ENCODE data around the gene KRTAP4-11.
A peak's percentile ranks its signal among the peaks of the same experiment; 100 is the strongest.
"Not testable (repeated sequence)": the region's sequence is repeated elsewhere in the genome, so short reads cannot be mapped to it uniquely, and the experiment has no call there.

KRTAP4-11 gene

DNA sequence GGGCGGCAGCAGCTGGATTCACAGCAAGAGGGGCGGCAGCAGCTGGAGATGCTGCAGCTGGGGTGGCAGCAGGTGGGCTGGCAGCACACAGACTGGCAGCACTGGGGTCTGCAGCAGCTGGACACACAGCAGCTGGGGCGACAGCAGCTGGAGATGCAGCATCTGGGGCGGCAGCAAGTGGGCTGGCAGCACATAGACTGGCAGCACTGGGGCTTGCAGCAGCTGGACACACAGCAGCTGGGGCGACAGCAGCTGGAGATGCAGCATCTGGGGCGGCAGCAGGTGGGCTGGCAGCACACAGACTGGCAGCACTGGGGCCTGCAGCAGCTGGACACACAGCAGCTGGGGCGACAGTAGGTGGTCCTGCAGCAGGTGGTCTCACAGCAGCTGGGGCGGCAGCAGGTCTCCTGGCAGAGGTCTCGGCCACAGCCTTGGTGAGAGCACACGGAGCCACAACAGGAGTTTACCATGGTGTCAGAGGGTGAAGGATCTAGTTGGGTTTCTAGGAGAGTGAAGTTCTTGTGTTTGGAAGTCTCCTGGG, at the start of gene KRTAP4-11:
TSS of gene KRTAP4-11 (minus strand) at position 528 of the 541 bp plus-strand sequence. CDS start at position 470, 58 bp downstream.
- DNase-seq: not testable (repeated sequence)

DNA sequence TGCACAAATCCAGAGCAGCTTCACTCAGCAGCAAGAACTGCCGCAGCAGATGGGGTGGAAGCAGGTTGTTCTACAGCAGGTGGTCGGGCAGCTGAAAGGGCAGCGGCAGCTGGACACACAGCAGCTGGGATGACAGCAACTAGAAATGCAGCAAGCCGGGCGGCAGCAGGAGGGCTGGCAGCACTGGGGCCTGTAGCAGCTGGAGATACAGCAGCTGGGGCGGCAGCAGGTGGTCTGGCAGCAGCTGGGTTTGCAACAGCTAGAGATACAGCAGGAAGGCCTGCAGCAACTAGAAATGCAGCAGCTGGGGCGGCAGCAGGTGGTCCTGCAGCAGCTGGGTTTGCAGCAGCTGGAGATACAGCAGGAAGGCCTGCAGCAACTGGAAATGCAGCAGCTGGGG, 49.4 kb upstream of the KRTAP4-11 start:
- DNase-seq: no peak

DNA sequence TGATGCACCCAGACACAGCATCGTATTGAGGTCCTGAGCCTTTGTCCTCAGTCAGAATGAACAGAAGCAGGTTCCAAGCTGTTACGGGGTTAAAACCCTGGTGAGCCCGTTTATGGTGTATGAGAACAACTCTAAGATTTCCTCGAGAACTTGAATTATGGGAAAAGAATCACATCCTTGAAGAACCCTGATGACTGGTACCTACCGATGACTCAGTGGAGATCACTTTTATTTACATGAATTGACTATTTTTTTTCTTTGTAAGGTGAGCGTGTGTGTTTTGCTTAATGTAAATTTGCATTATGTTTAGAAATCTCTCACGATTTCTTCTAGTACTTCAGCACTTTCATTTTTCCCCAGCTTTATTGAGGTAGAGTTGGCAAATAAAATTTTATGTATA, 45.7 kb upstream of the KRTAP4-11 start:
- no peak for DNase-seq

DNA sequence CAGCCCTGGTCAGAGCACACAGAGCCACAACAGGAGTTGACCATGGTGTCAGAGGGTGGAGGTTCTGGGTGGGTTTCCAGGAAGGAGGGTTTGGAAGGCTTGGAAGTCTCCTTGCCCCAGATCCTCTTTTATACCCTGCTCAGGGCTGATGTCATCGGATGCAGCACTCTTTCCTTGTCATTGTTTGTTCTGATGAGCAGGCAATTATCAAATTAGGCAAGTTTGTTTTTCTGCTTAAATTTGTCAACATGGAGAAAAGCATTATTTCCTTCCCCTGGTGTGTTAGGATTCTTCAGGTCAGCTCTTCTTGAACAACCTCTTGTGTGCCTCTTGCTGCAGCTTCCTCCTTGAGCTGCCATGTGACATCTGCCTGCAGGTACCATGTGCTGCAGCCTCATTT, 42.5 kb upstream of the KRTAP4-11 start, which contains the start of gene KRTAP4-4:
TSS of gene KRTAP4-4 (minus strand) at position 101 of the 400 bp plus-strand sequence. CDS start at position 44, 57 bp downstream.
- DNase-seq: no peak

DNA sequence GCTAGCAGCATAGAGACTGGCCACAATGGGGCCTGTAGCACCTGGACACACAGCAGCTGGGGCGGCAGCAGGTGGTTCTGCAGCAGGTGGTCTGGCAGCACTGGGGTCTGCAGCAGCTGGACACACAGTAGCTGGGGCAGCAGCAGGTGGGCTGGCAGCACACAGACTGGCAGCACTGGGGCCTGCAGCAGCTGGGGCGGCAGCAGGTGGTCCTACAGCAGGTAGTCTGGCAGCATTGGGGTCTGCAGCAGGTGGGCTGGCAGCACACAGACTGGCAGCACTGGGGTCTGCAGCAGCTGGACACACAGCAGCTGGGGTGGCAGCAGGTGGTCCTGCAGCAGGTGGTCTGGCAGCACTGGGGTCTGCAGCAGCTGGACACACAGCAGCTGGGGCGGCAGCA, 42.0 kb upstream of the KRTAP4-11 start:
- DNase-seq: not testable (repeated sequence)

DNA sequence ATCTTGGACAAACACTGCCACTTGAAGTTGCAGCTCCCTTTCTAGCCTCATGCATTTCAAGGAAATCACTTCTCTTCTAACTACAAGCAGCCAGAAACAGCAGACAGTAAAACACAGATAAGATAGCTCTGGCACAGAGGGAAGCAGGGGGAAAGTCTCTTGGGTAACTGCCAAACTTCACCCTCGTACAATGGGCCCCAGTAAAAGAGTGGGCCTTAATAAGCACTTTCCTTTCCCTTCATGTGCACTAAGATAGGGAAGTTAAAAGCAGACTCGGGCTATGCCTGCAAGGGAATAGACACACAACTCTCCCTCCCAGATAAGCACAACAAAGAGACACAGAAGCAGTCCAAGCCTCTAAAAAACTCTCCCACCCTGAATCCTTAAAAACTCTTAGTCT, 35.7 kb upstream of the KRTAP4-11 start:
- DNase-seq: no peak

DNA sequence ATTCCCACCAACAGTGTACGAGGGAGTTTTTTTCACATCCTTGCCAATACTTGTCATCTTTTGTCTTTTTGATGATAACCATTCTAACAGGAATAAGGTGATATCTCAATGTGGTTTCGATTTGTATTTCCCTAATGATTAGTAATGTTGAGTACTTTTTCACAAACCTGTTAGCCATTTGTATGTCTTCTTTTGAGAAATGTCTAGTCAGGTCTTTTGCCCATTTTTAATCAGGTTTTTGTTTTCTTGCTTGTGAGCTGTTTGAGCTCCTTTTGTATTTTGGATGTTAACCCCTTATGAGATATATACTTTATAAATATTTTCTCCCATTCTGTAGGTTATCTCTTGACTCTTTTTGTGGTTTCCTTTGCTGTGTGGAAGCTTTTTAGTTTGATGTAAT, 33.4 kb upstream of the KRTAP4-11 start:
- no peak for DNase-seq

DNA sequence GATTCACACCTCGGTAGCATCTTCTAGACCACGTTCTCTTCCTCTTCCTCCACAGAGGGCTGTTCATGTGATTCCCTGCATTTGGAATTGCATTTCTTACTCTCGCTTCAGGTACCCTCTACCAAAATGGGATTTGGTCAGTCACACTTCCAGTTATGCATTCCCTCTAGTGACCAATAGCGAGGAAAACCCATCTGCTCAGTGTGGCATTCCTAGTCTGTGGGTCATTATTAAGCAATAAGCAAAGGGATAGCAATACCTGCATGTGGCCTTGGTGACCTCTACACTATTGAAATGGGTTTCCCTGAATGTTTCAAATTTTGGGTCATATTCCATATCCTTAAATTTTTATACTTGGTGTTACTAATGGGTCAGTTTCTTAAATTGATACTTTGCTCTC, 31.9 kb upstream of the KRTAP4-11 start:
- no peak for DNase-seq

DNA sequence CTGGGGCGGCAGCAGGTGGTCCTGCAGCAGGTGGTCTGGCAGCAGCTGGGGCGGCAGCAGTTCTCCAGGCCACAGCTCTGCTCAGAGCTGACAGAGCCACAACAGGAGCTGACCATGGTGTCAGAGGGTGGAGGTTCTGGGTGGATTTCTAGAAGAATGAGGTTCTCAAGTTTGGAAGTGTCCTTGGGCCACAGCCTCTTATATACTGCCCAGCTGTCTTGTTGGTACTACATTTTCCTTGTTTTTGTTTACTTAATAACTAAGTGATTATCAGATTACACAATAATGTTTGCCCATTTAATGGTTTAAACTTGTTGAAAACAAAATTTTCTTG, 31.4 kb upstream of the KRTAP4-11 start, which contains the start of gene KRTAP4-5:
TSS of gene KRTAP4-5 (minus strand) at position 174 of the 334 bp plus-strand sequence. CDS start at position 116, 58 bp downstream.
- no peak for DNase-seq

DNA sequence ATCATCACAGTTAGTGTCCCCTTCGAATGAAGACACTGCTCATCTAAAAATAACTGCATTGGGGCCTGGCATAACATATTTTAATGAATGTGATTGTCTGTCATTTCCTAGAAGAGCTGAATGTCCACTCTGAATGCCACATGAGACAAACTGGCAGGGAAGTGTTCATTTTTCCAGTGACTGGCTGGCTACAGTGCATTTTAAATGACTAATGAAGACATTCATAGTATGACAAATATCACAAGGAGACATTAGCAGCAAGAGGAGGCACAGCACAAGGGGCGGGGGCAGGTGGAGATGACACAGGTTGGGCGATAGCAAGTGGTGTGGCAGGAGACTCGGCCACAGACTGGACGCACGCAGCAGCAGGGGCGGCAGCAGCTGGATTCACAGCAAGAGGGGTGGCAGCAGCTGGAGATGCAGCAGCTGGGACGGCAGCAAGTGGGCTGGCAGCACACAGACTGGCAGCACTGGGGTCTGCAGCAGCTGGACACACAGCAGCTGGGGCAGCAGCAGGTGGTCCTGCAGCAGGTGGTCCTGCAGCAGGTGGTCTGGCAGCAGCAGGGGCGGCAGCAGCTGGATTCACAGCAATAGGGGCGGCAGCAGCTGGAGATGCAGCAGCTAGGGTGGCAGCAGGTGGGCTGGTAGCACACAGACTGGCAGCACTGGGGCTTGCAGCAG, 30.9 kb upstream of the KRTAP4-11 start:
- not testable (repeated sequence) for DNase-seq

DNA sequence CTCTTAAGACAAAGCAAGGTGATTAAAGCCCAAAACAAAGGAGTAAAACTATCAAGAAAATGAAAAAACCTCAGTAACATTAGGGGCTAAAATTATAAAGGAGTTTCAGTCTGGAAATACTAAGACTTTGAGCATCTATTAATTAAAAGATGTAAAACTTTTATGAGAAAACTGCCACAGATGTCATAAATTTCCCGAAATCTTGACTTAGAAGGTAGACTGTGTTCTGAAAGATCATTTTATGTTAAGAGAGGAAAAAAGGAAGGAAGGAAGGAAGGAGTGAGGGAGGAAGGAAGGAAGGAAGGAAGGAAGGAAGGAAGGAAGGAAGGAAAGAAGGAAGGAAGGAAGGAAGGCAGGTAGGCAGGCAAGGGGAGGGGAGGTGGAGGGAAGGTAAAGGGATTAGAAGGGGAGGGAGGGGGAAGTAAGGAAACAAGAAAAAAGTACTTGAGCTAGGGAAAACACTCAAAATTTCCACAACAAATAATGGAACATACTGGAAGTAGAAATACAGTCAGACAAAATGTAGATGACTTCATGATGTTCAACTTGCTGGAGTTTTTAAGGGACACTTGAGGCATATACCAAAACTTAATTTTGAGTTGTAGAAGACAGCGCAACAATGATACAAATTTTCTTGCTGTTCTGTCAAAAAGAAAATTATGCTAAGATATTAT, 29.5 kb upstream of the KRTAP4-11 start:
- DNase-seq: no peak

DNA sequence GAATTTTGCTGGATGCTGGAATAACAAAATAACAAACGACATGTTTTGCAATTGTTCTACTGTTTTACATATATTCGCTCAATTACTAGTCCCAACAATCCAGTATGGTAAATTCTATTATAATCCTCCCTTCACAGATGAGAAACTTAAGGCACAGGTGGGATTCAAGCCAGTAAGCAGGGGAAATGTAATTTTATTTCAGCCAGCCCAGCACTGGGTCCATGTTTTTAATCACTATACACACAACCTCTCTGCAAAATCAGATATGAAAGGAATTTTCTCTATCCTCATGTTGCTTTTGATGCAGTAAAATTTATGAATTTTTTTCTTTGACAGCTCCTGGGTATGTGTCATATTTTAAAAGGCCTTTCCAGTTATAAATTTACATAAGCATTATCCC, 27.1 kb upstream of the KRTAP4-11 start:
- DNase-seq: no peak

DNA sequence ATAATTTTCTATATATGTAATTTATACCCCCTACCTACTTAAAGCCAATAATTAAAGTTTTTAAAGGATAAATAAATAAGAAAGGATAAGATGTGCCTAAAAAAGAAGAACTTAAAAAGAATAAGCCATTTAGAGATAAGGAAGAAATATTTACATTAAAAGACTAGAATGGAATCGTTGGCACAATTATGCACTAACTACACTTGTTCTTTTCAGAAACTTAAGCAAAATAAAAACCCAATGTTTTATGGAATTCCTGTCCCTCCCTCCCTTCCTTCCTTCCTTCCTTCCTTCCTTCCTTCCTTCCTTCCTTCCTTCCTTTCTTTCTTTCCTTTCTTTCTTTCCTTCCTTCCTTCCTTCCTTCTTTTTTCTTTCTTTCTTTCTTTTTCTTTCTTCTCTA, 26.7 kb upstream of the KRTAP4-11 start:
- no peak for DNase-seq

DNA sequence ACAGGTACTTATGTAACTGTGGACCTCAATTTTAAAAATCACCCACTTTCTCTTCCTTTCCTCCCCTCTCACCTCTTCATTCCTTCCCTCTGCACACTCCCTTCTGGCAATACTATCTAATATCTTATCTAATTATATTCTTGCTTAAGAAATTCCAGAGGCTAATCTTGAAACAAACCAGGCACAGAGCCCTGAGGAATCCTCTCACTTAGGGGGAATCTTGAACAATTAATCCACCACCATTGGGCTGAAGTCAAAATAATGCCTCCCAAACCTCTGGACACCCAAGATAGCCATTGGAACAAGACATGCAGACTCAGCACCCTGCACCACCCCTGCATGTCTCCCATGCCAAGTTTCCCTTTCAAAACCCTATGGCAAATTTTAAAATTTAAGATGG, 23.2 kb upstream of the KRTAP4-11 start:
- DNase-seq: no peak

DNA sequence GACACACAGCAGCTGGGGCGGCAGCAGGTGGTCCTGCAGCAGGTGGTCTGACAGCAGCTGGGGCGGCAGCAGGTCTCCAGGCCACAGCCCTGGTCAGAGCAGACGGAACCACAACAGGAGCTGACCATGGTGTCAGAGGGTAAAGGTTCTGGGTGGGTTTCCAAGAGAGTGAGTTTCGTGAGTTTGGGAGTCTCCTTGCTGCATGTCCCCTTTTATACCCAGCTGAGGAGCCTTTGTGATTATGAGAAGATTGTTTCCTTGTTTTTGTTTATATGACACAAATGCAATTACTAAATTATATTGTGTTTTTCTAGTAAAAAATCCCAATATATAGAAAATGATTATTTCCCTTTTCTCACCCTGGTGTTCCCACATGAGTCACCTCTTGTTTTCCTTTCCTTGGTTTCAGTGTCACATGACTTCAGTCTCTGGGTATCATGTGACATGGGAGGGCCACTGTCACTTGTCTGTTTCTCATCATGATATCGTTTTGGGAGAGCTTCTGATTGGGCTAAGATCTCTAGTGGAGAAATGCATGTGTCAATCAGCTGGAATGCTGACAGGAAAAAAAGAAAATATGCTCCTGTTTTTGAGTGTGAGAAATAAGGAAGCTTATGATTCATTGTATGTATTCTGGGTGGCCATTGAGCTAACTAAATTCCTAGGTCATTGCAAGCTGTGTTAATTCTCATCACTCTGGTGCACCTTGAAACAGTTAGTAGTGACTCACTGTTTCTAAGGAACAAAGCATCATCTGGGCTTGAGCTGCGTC, 22.4 kb upstream of the KRTAP4-11 start, which contains the start of gene KRTAP4-6:
TSS of gene KRTAP4-6 (minus strand) at position 185 of the 772 bp plus-strand sequence. CDS start at position 128, 57 bp downstream.
- DNase-seq: peak; percentile 3

DNA sequence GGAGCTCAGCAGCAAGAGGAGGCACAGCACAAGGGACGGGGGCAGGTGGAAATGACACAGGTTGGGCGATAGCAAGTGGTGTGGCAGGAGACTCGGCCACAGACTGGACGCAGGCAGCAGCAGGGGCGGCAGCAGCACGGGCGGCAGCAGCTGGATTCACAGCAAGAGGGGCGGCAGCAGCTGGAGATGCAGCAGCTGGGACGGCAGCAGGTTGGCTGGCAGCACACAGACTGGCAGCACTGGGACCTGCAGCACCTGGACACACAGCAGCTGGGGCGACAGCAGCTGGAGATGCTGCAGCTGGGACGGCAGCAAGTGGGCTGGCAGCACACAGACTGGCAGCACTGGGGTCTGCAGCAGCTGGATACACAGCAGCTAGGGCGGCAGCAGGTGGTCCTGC, 21.7 kb upstream of the KRTAP4-11 start:
- DNase-seq: not testable (repeated sequence)

DNA sequence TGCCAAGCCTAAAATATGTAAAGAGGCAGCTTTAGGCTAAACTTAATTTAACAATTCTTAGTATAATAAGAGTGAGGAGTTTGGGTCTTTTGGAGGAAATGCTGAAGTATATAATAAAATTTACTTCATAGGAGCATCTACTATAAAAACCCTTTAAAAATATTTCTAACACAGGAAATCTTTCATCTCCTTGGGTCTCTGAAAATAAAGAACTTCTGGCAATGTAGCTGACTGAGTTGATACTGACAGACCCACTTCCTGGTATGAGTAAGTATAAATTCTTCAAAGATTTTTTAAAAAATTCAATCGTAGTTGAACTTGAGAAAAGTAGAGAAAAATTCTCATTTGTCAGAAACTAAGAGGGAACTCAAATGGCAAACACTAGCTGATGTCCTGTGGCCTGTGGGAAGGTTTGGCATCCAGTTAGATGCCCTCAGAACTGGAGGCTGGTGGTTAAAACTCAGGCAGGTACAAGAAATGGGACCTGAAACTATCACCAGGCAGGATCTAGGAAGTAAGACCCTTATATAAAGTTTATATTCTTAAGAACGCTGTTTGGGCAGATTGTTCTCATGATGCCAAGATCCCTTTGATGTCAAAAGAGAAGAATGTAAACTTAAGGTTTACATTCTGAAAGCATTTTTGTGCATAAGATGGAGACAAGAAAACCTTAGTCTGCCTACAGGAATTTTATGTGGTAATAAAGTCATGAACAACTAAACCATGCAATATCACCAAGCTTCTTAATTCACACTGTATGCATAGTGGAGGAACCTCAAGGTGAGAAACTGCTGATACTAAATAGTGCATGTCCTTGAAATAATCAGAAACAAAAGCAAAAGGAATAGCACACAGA, 15.9 kb upstream of the KRTAP4-11 start:
- DNase-seq: no peak

DNA sequence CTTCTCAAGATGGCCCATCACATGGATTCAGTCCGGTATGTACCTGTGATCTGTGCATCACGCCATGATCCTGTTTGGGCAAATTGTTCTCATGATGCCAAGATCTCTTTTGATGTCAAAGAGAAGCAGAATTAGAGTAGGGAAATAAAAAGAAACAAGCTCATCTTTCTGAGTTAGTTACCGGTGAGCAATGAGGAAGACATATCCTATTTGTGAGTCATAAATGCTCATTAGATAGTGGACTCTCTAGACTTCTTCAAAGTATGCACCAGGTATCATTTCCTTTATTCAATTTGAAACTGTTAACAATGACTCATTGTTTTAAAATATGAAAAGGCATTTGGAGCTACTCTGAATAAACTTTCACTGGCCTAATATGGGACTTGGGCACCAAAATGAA, 13.8 kb upstream of the KRTAP4-11 start:
- no peak for DNase-seq

DNA sequence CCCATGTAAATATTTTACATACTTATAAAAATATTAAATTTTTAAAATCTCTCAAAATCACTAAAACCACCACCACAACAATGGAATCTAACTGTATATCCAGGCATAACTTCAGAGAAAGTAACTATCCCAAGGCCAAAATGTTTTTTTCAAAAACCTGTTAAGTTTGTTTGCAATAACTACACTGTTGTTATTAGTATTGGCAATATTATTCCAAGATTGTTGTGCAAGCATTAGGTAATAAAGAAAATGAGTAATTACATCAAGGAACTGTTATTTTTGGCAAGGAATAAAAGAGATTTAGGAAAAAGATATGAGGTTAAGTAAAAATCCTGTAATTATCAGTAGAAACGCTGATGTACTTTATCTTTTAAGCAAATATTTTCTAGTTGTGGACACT, 9.2 kb upstream of the KRTAP4-11 start:
- no peak for DNase-seq

DNA sequence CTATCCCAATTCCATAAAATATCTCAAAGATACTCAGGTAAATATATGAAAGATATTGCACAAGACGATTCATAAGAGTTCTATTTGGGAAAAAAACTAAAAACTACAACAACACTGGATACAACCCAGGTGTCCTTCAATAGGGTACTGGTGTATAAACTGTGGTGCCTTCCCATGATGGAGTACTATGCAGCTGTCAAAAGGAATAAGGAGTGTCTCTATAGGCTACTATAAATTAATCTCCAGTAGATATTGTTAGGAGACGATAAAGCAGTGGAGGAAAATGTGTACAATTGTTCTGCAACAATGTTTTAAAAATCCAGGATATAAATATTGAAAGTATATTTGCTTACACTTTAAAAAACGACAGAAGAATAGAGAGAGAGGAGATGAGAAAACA, 8.2 kb upstream of the KRTAP4-11 start:
- no peak for DNase-seq

DNA sequence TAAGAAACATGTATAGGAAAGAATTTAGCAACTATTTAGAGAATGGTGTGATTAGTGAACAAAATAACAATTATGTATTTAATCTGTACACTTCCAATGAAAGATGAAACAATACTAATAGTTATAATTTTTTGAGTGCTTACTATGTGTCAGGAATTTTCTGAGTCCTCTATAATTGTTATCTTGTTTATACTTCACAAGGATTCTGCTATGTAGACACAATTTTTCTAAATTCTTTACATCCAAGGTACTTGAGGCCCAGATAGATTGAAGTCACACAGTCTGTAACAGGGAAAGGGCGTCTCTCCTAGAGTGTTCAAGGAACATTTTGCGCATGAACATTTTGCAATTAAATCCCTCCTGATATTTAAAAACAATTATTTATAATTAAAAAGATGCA, 6.9 kb upstream of the KRTAP4-11 start:
- no peak for DNase-seq

DNA sequence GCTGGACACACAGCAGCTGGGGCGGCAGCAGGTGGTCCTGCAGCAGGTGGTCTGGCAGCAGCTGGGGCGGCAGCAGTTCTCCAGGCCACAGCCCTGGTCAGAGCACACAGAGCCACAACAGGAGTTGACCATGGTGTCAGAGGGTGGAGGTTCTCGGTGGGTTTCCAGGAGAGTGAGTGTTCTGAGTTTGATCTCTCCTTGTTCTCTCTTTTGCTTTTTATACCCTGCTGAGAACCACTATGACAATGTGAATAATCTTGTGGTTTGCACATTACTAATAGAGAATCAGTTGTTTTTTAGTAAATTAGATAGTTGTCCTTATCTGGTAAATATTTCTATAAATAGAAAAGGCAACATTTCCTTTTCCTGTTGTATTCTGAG, 5.8 kb upstream of the KRTAP4-11 start, which contains the start of gene KRTAP4-12:
TSS of gene KRTAP4-12 (minus strand) at position 192 of the 381 bp plus-strand sequence. CDS start at position 132, 60 bp downstream.
- DNase-seq: not testable (repeated sequence)

Data from MV-4-11 (cell line).